HEK293 (cell line): ENCODE measurements around the gene FIGN.

ENCODE experiments used
- CTCF ChIA-PET: fragments of 350-600 bp; formaldehyde crosslinking; extraction: SDS; loops from one replicate; lab custom pipeline; 2021; ENCODE audit warnings: antibody characterized with exemption; lab: Yijun Ruan, JAX
- POLR2A ChIA-PET: fragments of 300-600 bp; formaldehyde crosslinking; extraction: SDS; loops from one replicate; lab custom pipeline; 2020; ENCODE audit warnings: antibody characterized with exemption, inconsistent platforms; lab: Yijun Ruan, JAX
- H3K27ac ChIP-seq: fragments of 200-500 bp; sonication (Bioruptor generic); 2 replicates; pipeline ENCODE4 v1.5.1; 2014; ENCODE audit warnings: low read depth, low read length, control low read depth, inconsistent platforms; ENCODE audit errors: extremely low read depth
- H3K36me3 ChIP-seq, 2 experiments: fragments of 200-500 bp in 1 of 2; sonication (Bioruptor generic) in 1 of 2; 1 replicate in 1 of 2; 2 replicates in 1 of 2; pipeline ENCODE4 v1.5.1; 2014 to 2017; ENCODE audit warnings: inconsistent platforms in 2 of 2, low read length in 2 of 2; ENCODE audit not compliant: control insufficient read depth in 2 of 2, insufficient read depth in 1 of 2
- H3K4me1 ChIP-seq: fragments of 200-500 bp; sonication (Bioruptor generic); 2 replicates; pipeline ENCODE4 v1.5.1; 2014; ENCODE audit warnings: mild to moderate bottlenecking, low read length, inconsistent platforms; ENCODE audit not compliant: control insufficient read depth, insufficient read depth
- H3K4me3 ChIP-seq: 2 replicates; pipeline ENCODE4 v1.5.1; 2011; ENCODE audit warnings: low read depth, mild to moderate bottlenecking, control low read depth, low read length, moderate library complexity
- H3K9me3 ChIP-seq: fragments of 200-500 bp; sonication (Bioruptor generic); 2 replicates; pipeline ENCODE4 v1.5.1; 2014; ENCODE audit warnings: low read depth, low read length, inconsistent platforms; ENCODE audit not compliant: control insufficient read depth, insufficient read depth
- GLIS2 ChIP-seq: fragments of 450-650 bp; formaldehyde crosslinking; IDR thresholded peaks from 2 replicates; pipeline ENCODE4 v1.5.1; 2016; ENCODE audit warnings: missing biosample characterization, missing genetic modification characterization
- OVOL3 ChIP-seq: fragments of 450-650 bp; formaldehyde crosslinking; IDR thresholded peaks from 2 replicates; pipeline ENCODE4 v1.5.1; 2016; ENCODE audit warnings: missing biosample characterization, missing genetic modification characterization
- SETDB1 ChIP-seq: IDR thresholded peaks from one replicate; pipeline ENCODE4 v1.6.1; 2017; ENCODE audit warnings: mild to moderate bottlenecking, low read length, moderate library complexity, mixed read lengths; ENCODE audit not compliant: insufficient read length
- TCF7L2 ChIP-seq: IDR thresholded peaks from 2 replicates; pipeline ENCODE4 v1.6.1; 2011; ENCODE audit warnings: low read depth, mild to moderate bottlenecking, inconsistent platforms, low read length, moderate library complexity, borderline replicate concordance
- YY2 ChIP-seq: fragments of 450-650 bp; formaldehyde crosslinking; IDR thresholded peaks from 2 replicates; pipeline ENCODE4 v1.5.1; 2016; ENCODE audit warnings: missing biosample characterization, missing genetic modification characterization
- ZBTB11 ChIP-seq: fragments of 450-650 bp; formaldehyde crosslinking; conservative IDR thresholded peaks from 2 replicates; pipeline ENCODE4 v1.5.1; 2016; ENCODE audit warnings: low read depth, missing biosample characterization, missing genetic modification characterization
- ZBTB17 ChIP-seq: fragments of 450-650 bp; formaldehyde crosslinking; IDR thresholded peaks from 2 replicates; pipeline ENCODE4 v1.5.1; 2016; ENCODE audit warnings: missing biosample characterization, missing genetic modification characterization
- ZFP3 ChIP-seq: fragments of 450-650 bp; formaldehyde crosslinking; IDR thresholded peaks from 2 replicates; pipeline ENCODE4 v1.5.1; 2016; ENCODE audit warnings: low read depth, missing biosample characterization, missing genetic modification characterization
- ZNF132 ChIP-seq: fragments of 450-650 bp; formaldehyde crosslinking; IDR thresholded peaks from 2 replicates; pipeline ENCODE4 v1.5.1; 2017; ENCODE audit warnings: missing biosample characterization, missing genetic modification characterization, borderline replicate concordance
- ZNF169 ChIP-seq: fragments of 450-650 bp; formaldehyde crosslinking; IDR thresholded peaks from 2 replicates; pipeline ENCODE4 v1.5.1; 2016; ENCODE audit warnings: missing biosample characterization, missing genetic modification characterization
- ZNF274 ChIP-seq, 2 experiments: fragments of 200-500 bp in 1 of 2; fragments of 450-650 bp in 1 of 2; sonication (Bioruptor generic) in 1 of 2; formaldehyde crosslinking in 1 of 2; IDR thresholded peaks; 2 replicates each; pipeline versions ENCODE4 v1.5.1 to v1.6.1; 2014 to 2016; ENCODE audit warnings: borderline replicate concordance in 1 of 2, inconsistent platforms in 1 of 2, low read length in 1 of 2, missing biosample characterization in 1 of 2, missing genetic modification characterization in 1 of 2
- ZNF354C ChIP-seq: fragments of 450-650 bp; formaldehyde crosslinking; IDR thresholded peaks from 2 replicates; pipeline ENCODE4 v1.5.1; 2016; ENCODE audit warnings: missing biosample characterization, missing genetic modification characterization, low read depth, borderline replicate concordance
- ZNF362 ChIP-seq: fragments of 450-650 bp; formaldehyde crosslinking; IDR thresholded peaks from 2 replicates; pipeline ENCODE4 v1.5.1; 2016; ENCODE audit warnings: missing biosample characterization, missing genetic modification characterization
- ZNF449 ChIP-seq: fragments of 450-650 bp; formaldehyde crosslinking; IDR thresholded peaks from 2 replicates; pipeline ENCODE4 v1.5.1; 2017; ENCODE audit warnings: missing biosample characterization, mild to moderate bottlenecking, missing genetic modification characterization, moderate library complexity
- ZNF585B ChIP-seq: fragments of 450-650 bp; formaldehyde crosslinking; IDR thresholded peaks from 2 replicates; pipeline ENCODE4 v1.5.1; 2016; ENCODE audit warnings: missing biosample characterization, missing genetic modification characterization
- ZNF654 ChIP-seq: fragments of 450-650 bp; formaldehyde crosslinking; IDR thresholded peaks from 2 replicates; pipeline ENCODE4 v1.5.1; 2016; ENCODE audit warnings: low read depth, missing biosample characterization, missing genetic modification characterization
- ZNF658 ChIP-seq: fragments of 450-650 bp; formaldehyde crosslinking; IDR thresholded peaks from 2 replicates; pipeline ENCODE4; 2016; ENCODE audit warnings: missing biosample characterization, missing genetic modification characterization
- ZNF747 ChIP-seq: fragments of 450-650 bp; formaldehyde crosslinking; IDR thresholded peaks from 2 replicates; pipeline ENCODE4 v1.5.1; 2016; ENCODE audit warnings: missing biosample characterization, missing genetic modification characterization
- ZNF792 ChIP-seq: fragments of 450-650 bp; formaldehyde crosslinking; IDR thresholded peaks from 2 replicates; pipeline ENCODE4 v1.5.1; 2016; ENCODE audit warnings: missing biosample characterization, missing genetic modification characterization
- ZXDB ChIP-seq: fragments of 450-650 bp; formaldehyde crosslinking; IDR thresholded peaks from 2 replicates; pipeline ENCODE4 v1.5.1; 2016; ENCODE audit warnings: missing biosample characterization, missing genetic modification characterization

Gene FIGN

GRCh38 chr2:163697429-163697828 lies 38.4 kb downstream of the FIGN start:
- TF ChIP-seq ZNF449 (tag by site-specific recombination) = peak; percentile 75
- TF ChIP-seq ZBTB11 (tag by site-specific recombination) = no peak
- TF ChIP-seq, all 188 proteins: peak for 1
- Histone ChIP-seq H3K4me3 (no peak overlapping the region), H3K4me1 (peaks cover 8% of the 10 kb centered on the region; the same call in 1 of the 2 replicates), H3K27ac (no peak overlapping the region), H3K9me3 (no peaks in the 10 kb centered on the region), H3K36me3 (no peaks in the 10 kb centered on the region)
- ChIA-PET CTCF (interaction anchor here (0.6 kb wide), 1 partner anchor 38 kb away, joined by 3 read pairs; the partner anchor contains the start of gene FIGN), POLR2A (no interaction called here)

GRCh38 chr2:163693484-163693883 lies 42.3 kb downstream of the FIGN start:
- POLR2A ChIA-PET = no interaction called here
- H3K4me3 ChIP-seq = no peak overlapping the region
- TF ChIP-seq ZNF792 (no peak), SETDB1 (no peak), ZNF747 (no peak), ZNF658 (no peak), ZNF654 (tag by site-specific recombination) (no peak), ZNF169 (no peak), ZFP3 (tag by site-specific recombination) (no peak), ZXDB (no peak), YY2 (no peak), ZNF354C (tag by site-specific recombination) (no peak), ZBTB17 (tag by site-specific recombination) (no peak), ZNF274 (IDR thresholded peaks at IDR 0.05; ENCODE audit: low read length) (no peak), ZNF274 (tag by site-specific recombination; IDR thresholded peaks at IDR 0.05; ENCODE audit: borderline replicate concordance) (no peak), ZNF362 (no peak), GLIS2 (tag by site-specific recombination) (no peak), TCF7L2 (no peak), ZNF585B (tag by site-specific recombination) (no peak), ZNF132 (tag by site-specific recombination) (no peak), OVOL3 (tag by site-specific recombination) (no peak)
- TF ChIP-seq, all 188 proteins: peak for 0
- H3K27ac ChIP-seq = no peak overlapping the region
- no peaks in the 10 kb centered on the region for H3K9me3 ChIP-seq
- H3K4me1 ChIP-seq = no peaks in the 10 kb centered on the region; the same call in 1 of the 2 replicates
- CTCF ChIA-PET = no interaction called here
- H3K36me3 ChIP-seq = no peaks in the 10 kb centered on the region
